SH-SY5Y (cell line): ENCODE data around the gene PRKG1.

Source experiments
- GATA2 ChIP-seq: IDR thresholded peaks from 2 replicates; pipeline ENCODE4 v1.6.1; 2011; ENCODE audit warnings: mild to moderate bottlenecking, low read depth, low read length
- GATA3 ChIP-seq: IDR thresholded peaks from 2 replicates; pipeline ENCODE4 v1.6.1; 2011; ENCODE audit warnings: low read depth, mild to moderate bottlenecking, low read length, moderate library complexity

DNA sequence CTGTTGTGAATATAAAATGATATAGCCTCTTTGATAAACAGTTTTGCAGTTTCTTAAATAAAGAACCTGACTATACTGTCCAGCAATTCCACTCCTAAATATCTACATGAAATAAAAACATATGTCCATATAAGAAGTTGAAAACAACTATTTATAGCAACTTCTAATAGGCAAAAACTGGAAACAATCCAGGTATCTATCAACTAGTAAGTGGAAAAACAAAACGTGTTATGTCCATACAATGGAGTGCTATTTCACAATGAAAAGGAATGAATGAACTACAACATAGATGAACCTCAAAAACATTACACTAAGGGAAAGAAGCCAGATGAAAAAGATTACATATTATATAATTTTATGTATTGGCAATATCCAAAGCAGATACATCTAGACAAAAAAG is 356.2 kb downstream of the PRKG1 start:
- TF ChIP-seq GATA2 (no peak), GATA3 (no peak)
